Stimulated activated CD4-positive, alpha-beta T cell treated with anti-CD3 and anti-CD28 coated beads, Interleukin-4, amount 100 ng/mL, for 24 hours (primary cell): Measurements from ENCODE around the gene CYP27A1.

Experiments used
- DNase-seq: peaks from one replicate; pipeline ENCODE4 v3.0.0-alpha.2; 2020

CYP27A1 gene

GRCh38 chr2:218776488-218776887, 5.5 kb upstream of the CYP27A1 start:
- no peak for DNase-seq

- DNase-seq, result no peak
Observed at GRCh38 chr2:218777276-218777990, 4.5 kb upstream of the CYP27A1 start.

- DNase-seq, result no peak
Observed at GRCh38 chr2:218780046-218780445, 1.9 kb upstream of the CYP27A1 start.

- DNase-seq, result no peak
Observed at GRCh38 chr2:218780851-218781690, 876 bp upstream of the CYP27A1 start.

- no peak for DNase-seq
Observed at GRCh38 chr2:218782528-218782844, 539 bp downstream of the CYP27A1 start.

- DNase-seq, result no peak
Observed at GRCh38 chr2:218783688-218784087, 1.7 kb downstream of the CYP27A1 start.

GRCh38 chr2:218785103-218785502, 3.2 kb downstream of the CYP27A1 start:
- no peak for DNase-seq

GRCh38 chr2:218786133-218786532, 4.2 kb downstream of the CYP27A1 start:
- DNase-seq, result no peak

GRCh38 chr2:218788529-218789255, 6.7 kb downstream of the CYP27A1 start:
- DNase-seq, result no peak

- DNase-seq, result no peak
Observed at GRCh38 chr2:218792433-218792832, 10.5 kb downstream of the CYP27A1 start.

GRCh38 chr2:218796691-218797090, 14.7 kb downstream of the CYP27A1 start:
- no peak for DNase-seq

GRCh38 chr2:218798767-218799504, 17.0 kb downstream of the CYP27A1 start:
- DNase-seq, result no peak

- DNase-seq, result no peak
Observed at GRCh38 chr2:218799990-218800389, 18.0 kb downstream of the CYP27A1 start.

- no peak for DNase-seq
Observed at GRCh38 chr2:218802386-218802994, 20.5 kb downstream of the CYP27A1 start.

- no peak for DNase-seq
Observed at GRCh38 chr2:218804817-218805216, 22.9 kb downstream of the CYP27A1 start.

GRCh38 chr2:218805627-218806026, 23.7 kb downstream of the CYP27A1 start:
- DNase-seq, result no peak

- DNase-seq, result no peak
Observed at GRCh38 chr2:218806346-218806978, 24.5 kb downstream of the CYP27A1 start.

- no peak for DNase-seq
Observed at GRCh38 chr2:218807626-218808025, 25.7 kb downstream of the CYP27A1 start.

GRCh38 chr2:218809515-218809914, 27.6 kb downstream of the CYP27A1 start:
- DNase-seq, result no peak

GRCh38 chr2:218810256-218810655, 28.3 kb downstream of the CYP27A1 start:
- DNase-seq, result no peak

GRCh38 chr2:218811382-218811781, 29.4 kb downstream of the CYP27A1 start:
- no peak for DNase-seq
